Neural cell (in vitro differentiated cells): Measurements from ENCODE around the gene TNC. TPM values are rescaled to one million over a fixed set of nuclear protein-coding genes. Genes with fewer than 3 reads are reported as not detected.

Experiments
- polyA plus RNA-seq: library from polyadenylated mRNA; depleted of rRNA; stranded (reverse); fragments of >200 nt; gene quantifications from 2 replicates; pipeline ENCODE4 v1.2.3, GENCODE V29; 2014

Gene TNC
- polyA plus RNA-seq, 1 donor from 2014 or later: 2.1 TPM

Other genes starting within 250 kb of the TNC start
- not detected in 2 replicates for gene TNFSF8, start 187.6 kb downstream of the TNC start, polyA plus RNA-seq